SIG-M5 treated with dmso at 0.1 percent for 504 hours (cell line): ENCODE results near the gene ADCYAP1.

ENCODE experiments used
- DNase-seq: peaks from one replicate; lab custom pipeline; 2025; ENCODE audit not compliant: unreplicated experiment; lab: John Stamatoyannopoulos, UW

The ADCYAP1 gene

GRCh38 chr18:959854-960253, 55.2 kb downstream of the ADCYAP1 start:
- no peak for DNase-seq
